ENCODE data around the gene FAM228B.
A peak's percentile ranks its signal among the peaks of the same experiment; 100 is the strongest.

The FAM228B gene

GRCh38 chr2:24123195-24123921 is at the start of gene FAM228B, which contains the start of gene PFN4:
Gene FAM228B, plus strand, starts transcription at chr2:24123469. Its CDS starts 893 bp downstream, at chr2:24124362.
Gene PFN4, minus strand, starts transcription at chr2:24123334. Its CDS starts 799 bp downstream, at chr2:24122535.
- Histone ChIP-seq H3K79me2 (ENCODE audit: insufficient read depth, low read length) (peaks cover 19% of the 10 kb centered on the region), H3K9me3 (ENCODE audit: insufficient read depth, low read depth, low read length) (no peaks in the 10 kb centered on the region), H2AFZ (ENCODE audit: low read length) (peak within 1 kb of the TSS; percentile 95), H3K36me3 (ENCODE audit: insufficient read depth, low read length) (no peaks in the 10 kb centered on the region), H3K4me3 (ENCODE audit: low read length, poor library complexity, severe bottlenecking) (peak within 1 kb of the TSS; percentile 78), H3K4me2 (ENCODE audit: low read depth, low read length, poor library complexity, severe bottlenecking) (peak within 1 kb of the TSS; percentile 85), H3K9ac (ENCODE audit: low read depth, low read length, poor library complexity, severe bottlenecking) (peak within 1 kb of the TSS; percentile 81), H3K27me3 (ENCODE audit: insufficient read depth, low read length, poor library complexity, severe bottlenecking) (no peaks in the 10 kb centered on the region), H3K4me1 (ENCODE audit: insufficient read depth, low read length, poor library complexity, severe bottlenecking) (peaks cover 22% of the 10 kb centered on the region), H4K20me1 (ENCODE audit: insufficient read depth, low read length, poor library complexity, severe bottlenecking) (no peaks in the 10 kb centered on the region), H3F3A (ENCODE audit: low read depth) (no peaks in the 10 kb centered on the region), H3K9me2 (replicated peaks; ENCODE audit: low read depth, low read length) (no peaks in the 10 kb centered on the region)
- TF ChIP-seq EZH2phosphoT487 (IDR thresholded peaks at IDR 0.05; ENCODE audit: borderline replicate concordance) = no peak
- no peak for TF ChIP-seq CTCF (conservative IDR thresholded peaks at IDR 0.05; ENCODE audit: low read length)

- no peaks in the 10 kb centered on the region; the same call in 1 of the 2 replicates for H3F3A ChIP-seq (ENCODE audit: low read depth)
- TF ChIP-seq EZH2phosphoT487 (IDR thresholded peaks at IDR 0.05; ENCODE audit: borderline replicate concordance) = no peak
- no peak for TF ChIP-seq CTCF (conservative IDR thresholded peaks at IDR 0.05; ENCODE audit: low read length)
- peak overlapping the region; percentile 15 for H3K4me3 ChIP-seq (ENCODE audit: low read length, poor library complexity, severe bottlenecking)
- no peaks in the 10 kb centered on the region for H3K9me3 ChIP-seq (ENCODE audit: insufficient read depth, low read depth, low read length)
- H3K36me3 ChIP-seq (ENCODE audit: insufficient read depth, low read length) = no peaks in the 10 kb centered on the region; the same call in 1 of the 2 replicates
- no peaks in the 10 kb centered on the region for H3K9me2 ChIP-seq (replicated peaks; ENCODE audit: low read depth, low read length)
- peak overlapping the region; percentile 21 for H3K9ac ChIP-seq (ENCODE audit: low read depth, low read length, poor library complexity, severe bottlenecking)
- peaks cover 22% of the 10 kb centered on the region for H4K20me1 ChIP-seq (ENCODE audit: insufficient read depth, low read length, poor library complexity, severe bottlenecking)
- H3K4me1 ChIP-seq (ENCODE audit: insufficient read depth, low read length, poor library complexity, severe bottlenecking) = peaks cover 49% of the 10 kb centered on the region
- no peaks in the 10 kb centered on the region for H3K27me3 ChIP-seq (ENCODE audit: insufficient read depth, low read length, poor library complexity, severe bottlenecking)
- H3K4me2 ChIP-seq (ENCODE audit: low read depth, low read length, poor library complexity, severe bottlenecking) = peak overlapping the region; percentile 83
- peaks cover 61% of the 10 kb centered on the region for H3K79me2 ChIP-seq (ENCODE audit: insufficient read depth, low read length)
- no peak overlapping the region for H2AFZ ChIP-seq (ENCODE audit: low read length)
Measured at GRCh38 chr2:24073816-24074215, 49.5 kb upstream of the FAM228B start.

GRCh38 chr2:24075259-24075658 is 48.0 kb upstream of the FAM228B start:
- H3K36me3 ChIP-seq (ENCODE audit: insufficient read depth, low read length) = no peaks in the 10 kb centered on the region; the same call in 1 of the 2 replicates
- no peaks in the 10 kb centered on the region; the same call in 1 of the 2 replicates for H3F3A ChIP-seq (ENCODE audit: low read depth)
- H3K9me2 ChIP-seq (replicated peaks; ENCODE audit: low read depth, low read length) = no peaks in the 10 kb centered on the region
- no peaks in the 10 kb centered on the region for H3K27me3 ChIP-seq (ENCODE audit: insufficient read depth, low read length, poor library complexity, severe bottlenecking)
- TF ChIP-seq EZH2phosphoT487 (IDR thresholded peaks at IDR 0.05; ENCODE audit: borderline replicate concordance) (no peak), CTCF (conservative IDR thresholded peaks at IDR 0.05; ENCODE audit: low read length) (no peak)
- H2AFZ ChIP-seq (ENCODE audit: low read length) = no peak overlapping the region
- H3K4me1 ChIP-seq (ENCODE audit: insufficient read depth, low read length, poor library complexity, severe bottlenecking) = peaks cover 41% of the 10 kb centered on the region
- H3K9me3 ChIP-seq (ENCODE audit: insufficient read depth, low read depth, low read length) = no peaks in the 10 kb centered on the region
- peak overlapping the region; percentile 78 for H3K9ac ChIP-seq (ENCODE audit: low read depth, low read length, poor library complexity, severe bottlenecking)
- H3K4me2 ChIP-seq (ENCODE audit: low read depth, low read length, poor library complexity, severe bottlenecking) = peak overlapping the region; percentile 83
- H3K4me3 ChIP-seq (ENCODE audit: low read length, poor library complexity, severe bottlenecking) = peak overlapping the region; percentile 77
- peaks cover 55% of the 10 kb centered on the region for H3K79me2 ChIP-seq (ENCODE audit: insufficient read depth, low read length)
- H4K20me1 ChIP-seq (ENCODE audit: insufficient read depth, low read length, poor library complexity, severe bottlenecking) = peaks cover 22% of the 10 kb centered on the region

All from Loucy (cell line).